Stimulated activated memory B cell treated with anti-CD40 and anti-IgM and Interleukin-4, amounts not matched to agents 10 μg/mL and 1 μg/mL and 100 μg/mL, for 72 hours (primary cell): ENCODE data around the gene RNF144B.
A peak's percentile ranks its signal among the peaks of the same experiment; 100 is the strongest.

Experiments
- ATAC-seq: fragments of 150-1000 bp; cut with Tn5 transposase; 2 replicates; pipeline ENCODE4 v1.10.0; 2021
- H3K27ac Mint-ChIP-seq: one replicate; pipeline ENCODE4 v1.8.0; 2022; ENCODE audit warnings: mild to moderate bottlenecking, mixed read lengths
- H3K27me3 Mint-ChIP-seq: one replicate; pipeline ENCODE4 v1.8.0; 2022; ENCODE audit warnings: mixed read lengths
- H3K36me3 Mint-ChIP-seq: one replicate; pipeline ENCODE4 v1.8.0; 2022; ENCODE audit warnings: mixed read lengths
- H3K4me1 Mint-ChIP-seq: one replicate; pipeline ENCODE4 v1.8.0; 2022; ENCODE audit warnings: mixed read lengths
- H3K4me3 Mint-ChIP-seq: one replicate; pipeline ENCODE4 v1.8.0; 2022; ENCODE audit warnings: mild to moderate bottlenecking, moderate library complexity, mixed read lengths
- H3K9me3 Mint-ChIP-seq: one replicate; pipeline ENCODE4 v1.8.0; 2022; ENCODE audit warnings: mixed read lengths

Gene RNF144B

GRCh38 chr6:18491308-18492045 lies 104.3 kb downstream of the RNF144B start:
- Mint-ChIP-seq H3K36me3 (no peaks in the 10 kb centered on the region), H3K27ac (no peak overlapping the region), H3K9me3 (no peaks in the 10 kb centered on the region), H3K4me1 (peaks cover 8% of the 10 kb centered on the region), H3K27me3 (peaks cover 11% of the 10 kb centered on the region), H3K4me3 (no peak overlapping the region)
- ATAC-seq = peak; percentile 55

- Mint-ChIP-seq H3K4me3 (no peak overlapping the region), H3K4me1 (peaks cover 7% of the 10 kb centered on the region), H3K27ac (no peak overlapping the region), H3K27me3 (peaks cover 11% of the 10 kb centered on the region), H3K9me3 (no peaks in the 10 kb centered on the region), H3K36me3 (no peaks in the 10 kb centered on the region)
- no peak for ATAC-seq
These were observed 105.8 kb downstream of the RNF144B start for GRCh38 chr6:18492972-18493371.

- peaks cover 11% of the 10 kb centered on the region for H3K27me3 Mint-ChIP-seq
- H3K4me3 Mint-ChIP-seq = no peak overlapping the region
- H3K9me3 Mint-ChIP-seq = no peaks in the 10 kb centered on the region
- H3K27ac Mint-ChIP-seq = no peak overlapping the region
- H3K4me1 Mint-ChIP-seq = peaks cover 7% of the 10 kb centered on the region
- H3K36me3 Mint-ChIP-seq = no peaks in the 10 kb centered on the region
- no peak for ATAC-seq
These were observed 106.3 kb downstream of the RNF144B start for GRCh38 chr6:18493382-18493891.

GRCh38 chr6:18493925-18494324 lies 106.8 kb downstream of the RNF144B start:
- no peak for ATAC-seq
- H3K4me3 Mint-ChIP-seq = no peak overlapping the region
- no peaks in the 10 kb centered on the region for H3K36me3 Mint-ChIP-seq
- no peak overlapping the region for H3K27ac Mint-ChIP-seq
- peaks cover 11% of the 10 kb centered on the region for H3K27me3 Mint-ChIP-seq
- no peaks in the 10 kb centered on the region for H3K9me3 Mint-ChIP-seq
- H3K4me1 Mint-ChIP-seq = peaks cover 7% of the 10 kb centered on the region

GRCh38 chr6:18495236-18495635 lies 108.1 kb downstream of the RNF144B start:
- Mint-ChIP-seq H3K9me3 (no peaks in the 10 kb centered on the region), H3K27ac (no peak overlapping the region), H3K27me3 (peaks cover 7% of the 10 kb centered on the region), H3K4me1 (peaks cover 7% of the 10 kb centered on the region), H3K4me3 (no peak overlapping the region), H3K36me3 (no peaks in the 10 kb centered on the region)
- no peak for ATAC-seq

GRCh38 chr6:18496462-18496861 lies 109.3 kb downstream of the RNF144B start:
- peaks cover 6% of the 10 kb centered on the region for H3K4me1 Mint-ChIP-seq
- H3K4me3 Mint-ChIP-seq = no peak overlapping the region
- no peak for ATAC-seq

GRCh38 chr6:18497006-18497405 lies 109.9 kb downstream of the RNF144B start:
- no peak for ATAC-seq
- H3K4me3 Mint-ChIP-seq = no peak overlapping the region
- no peaks in the 10 kb centered on the region for H3K36me3 Mint-ChIP-seq
- no peaks in the 10 kb centered on the region for H3K9me3 Mint-ChIP-seq
- H3K27ac Mint-ChIP-seq = no peak overlapping the region
- H3K4me1 Mint-ChIP-seq = peaks cover 8% of the 10 kb centered on the region
- no peaks in the 10 kb centered on the region for H3K27me3 Mint-ChIP-seq

More at GRCh38 chr6:18496462-18496861, 109.3 kb downstream of the RNF144B start:
- H3K36me3 Mint-ChIP-seq = no peaks in the 10 kb centered on the region
- no peak overlapping the region for H3K27ac Mint-ChIP-seq
- H3K27me3 Mint-ChIP-seq = no peaks in the 10 kb centered on the region
- no peaks in the 10 kb centered on the region for H3K9me3 Mint-ChIP-seq

- Mint-ChIP-seq H3K36me3 (no peaks in the 10 kb centered on the region), H3K4me1 (peaks cover 14% of the 10 kb centered on the region), H3K4me3 (no peak overlapping the region), H3K27me3 (no peaks in the 10 kb centered on the region), H3K27ac (no peak overlapping the region), H3K9me3 (no peaks in the 10 kb centered on the region)
- no peak for ATAC-seq
These were observed 111.3 kb downstream of the RNF144B start for GRCh38 chr6:18498408-18498807.

GRCh38 chr6:18500921-18501662 lies 113.9 kb downstream of the RNF144B start:
- H3K9me3 Mint-ChIP-seq = no peaks in the 10 kb centered on the region
- peaks cover 24% of the 10 kb centered on the region for H3K4me1 Mint-ChIP-seq
- no peak for ATAC-seq
- peak overlapping the region; percentile 71 for H3K27ac Mint-ChIP-seq
- no peak overlapping the region for H3K4me3 Mint-ChIP-seq
- H3K27me3 Mint-ChIP-seq = no peaks in the 10 kb centered on the region
- no peaks in the 10 kb centered on the region for H3K36me3 Mint-ChIP-seq

GRCh38 chr6:18501663-18502013 lies 114.5 kb downstream of the RNF144B start:
- no peaks in the 10 kb centered on the region for H3K36me3 Mint-ChIP-seq
- H3K27me3 Mint-ChIP-seq = no peaks in the 10 kb centered on the region
- peak overlapping the region; percentile 71 for H3K27ac Mint-ChIP-seq
- peaks cover 24% of the 10 kb centered on the region for H3K4me1 Mint-ChIP-seq
- no peak overlapping the region for H3K4me3 Mint-ChIP-seq
- peak; percentile 71 for ATAC-seq
- no peaks in the 10 kb centered on the region for H3K9me3 Mint-ChIP-seq

- Mint-ChIP-seq H3K36me3 (no peaks in the 10 kb centered on the region), H3K9me3 (no peaks in the 10 kb centered on the region), H3K27ac (peak overlapping the region; percentile 61), H3K4me1 (peaks cover 24% of the 10 kb centered on the region), H3K4me3 (no peak overlapping the region), H3K27me3 (no peaks in the 10 kb centered on the region)
- ATAC-seq = no peak
These were observed 116.0 kb downstream of the RNF144B start for GRCh38 chr6:18503206-18503592.

GRCh38 chr6:18503593-18504231 lies 116.6 kb downstream of the RNF144B start:
- H3K27ac Mint-ChIP-seq = peak overlapping the region; percentile 61
- H3K4me1 Mint-ChIP-seq = peaks cover 24% of the 10 kb centered on the region
- peak overlapping the region; percentile 62 for H3K4me3 Mint-ChIP-seq
- ATAC-seq = peak; percentile 73
- no peaks in the 10 kb centered on the region for H3K9me3 Mint-ChIP-seq
- no peaks in the 10 kb centered on the region for H3K36me3 Mint-ChIP-seq
- no peaks in the 10 kb centered on the region for H3K27me3 Mint-ChIP-seq

- Mint-ChIP-seq H3K27ac (peak overlapping the region; percentile 61), H3K4me3 (peak overlapping the region; percentile 62), H3K36me3 (no peaks in the 10 kb centered on the region), H3K9me3 (no peaks in the 10 kb centered on the region), H3K4me1 (peaks cover 24% of the 10 kb centered on the region), H3K27me3 (no peaks in the 10 kb centered on the region)
- no peak for ATAC-seq
These were observed 117.1 kb downstream of the RNF144B start for GRCh38 chr6:18504232-18504596.

GRCh38 chr6:18506382-18507017 lies 119.3 kb downstream of the RNF144B start:
- no peak for ATAC-seq
- Mint-ChIP-seq H3K4me1 (peaks cover 33% of the 10 kb centered on the region), H3K36me3 (no peaks in the 10 kb centered on the region), H3K4me3 (no peak overlapping the region), H3K27ac (no peak overlapping the region), H3K27me3 (no peaks in the 10 kb centered on the region), H3K9me3 (no peaks in the 10 kb centered on the region)

- H3K27me3 Mint-ChIP-seq = no peaks in the 10 kb centered on the region
- H3K4me1 Mint-ChIP-seq = peaks cover 28% of the 10 kb centered on the region
- H3K9me3 Mint-ChIP-seq = no peaks in the 10 kb centered on the region
- H3K4me3 Mint-ChIP-seq = no peak overlapping the region
- H3K36me3 Mint-ChIP-seq = no peaks in the 10 kb centered on the region
- no peak for ATAC-seq
- H3K27ac Mint-ChIP-seq = no peak overlapping the region
These were observed 119.9 kb downstream of the RNF144B start for GRCh38 chr6:18507018-18507415.
